HG03565 (cell line): ENCODE data around the gene RCVRN.
"Not testable (repeated sequence)": the region's sequence is repeated elsewhere in the genome, so short reads cannot be mapped to it uniquely, and the experiment has no call there.

Experiments
- ATAC-seq: cut with Tn5 transposase; IDR thresholded peaks from one replicate; pipeline ENCODE4 v1.9.1; 2021; ENCODE audit warnings: mild to moderate bottlenecking, moderate library complexity; ENCODE audit not compliant: unreplicated experiment

RCVRN gene

DNA sequence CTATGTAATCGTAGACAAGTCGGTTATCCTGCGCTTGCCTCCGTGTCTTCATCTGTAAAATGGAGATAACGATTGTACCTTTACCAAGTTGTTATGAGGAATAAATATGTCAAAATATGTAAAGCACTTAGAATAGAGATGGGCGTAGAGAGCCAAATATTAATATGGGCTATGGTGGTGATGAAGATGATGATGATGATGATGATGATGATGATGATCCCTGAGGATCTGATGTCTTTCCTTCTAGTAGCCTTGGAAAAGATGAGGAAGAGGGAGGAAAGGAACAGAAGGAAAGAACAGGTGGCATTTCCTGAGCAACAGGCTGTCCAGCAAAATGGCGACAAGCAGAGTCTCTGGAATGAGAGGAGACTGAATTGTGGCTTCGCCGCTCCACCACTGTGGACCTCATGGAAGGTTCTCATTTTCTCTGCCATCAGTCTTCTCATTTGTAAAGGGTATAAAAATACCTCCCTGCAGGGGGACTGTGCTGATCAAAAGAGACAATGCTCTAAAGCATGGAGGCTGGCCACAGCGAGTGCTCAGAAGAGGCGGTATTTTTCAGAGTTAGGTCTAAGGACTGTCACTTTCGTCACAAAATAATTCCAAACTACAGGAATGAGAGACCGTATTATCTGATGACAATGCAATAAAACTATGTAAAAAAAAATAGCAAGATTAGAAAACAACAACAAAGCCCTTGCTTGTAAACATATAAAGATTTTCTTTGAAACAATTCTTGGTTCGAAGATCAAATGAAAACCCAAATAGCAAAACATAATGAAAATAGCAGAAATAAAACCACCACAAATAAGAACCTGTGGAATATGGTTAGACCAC lies 17.2 kb upstream of the RCVRN start:
- no peak for ATAC-seq

DNA sequence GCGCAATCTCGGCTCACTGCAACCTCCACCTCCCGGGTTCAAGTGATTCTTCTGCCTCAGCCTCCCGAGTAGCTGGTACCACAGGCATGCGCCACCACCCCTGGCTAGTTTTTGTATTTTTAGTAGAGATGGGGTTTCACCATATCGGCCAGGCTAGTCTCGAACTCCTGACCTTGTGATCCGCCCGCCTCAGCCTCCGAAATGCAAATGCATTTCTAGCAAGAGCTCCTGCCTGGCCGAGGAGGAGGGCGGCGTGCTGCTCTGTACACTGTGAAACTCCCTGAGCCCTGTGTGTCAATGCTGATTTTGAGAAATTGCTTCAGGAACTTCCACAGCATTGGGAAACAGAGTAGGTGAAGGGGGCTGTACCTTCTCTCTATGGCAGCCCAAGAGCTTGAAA lies 16.1 kb upstream of the RCVRN start:
- ATAC-seq = not testable (repeated sequence)

DNA sequence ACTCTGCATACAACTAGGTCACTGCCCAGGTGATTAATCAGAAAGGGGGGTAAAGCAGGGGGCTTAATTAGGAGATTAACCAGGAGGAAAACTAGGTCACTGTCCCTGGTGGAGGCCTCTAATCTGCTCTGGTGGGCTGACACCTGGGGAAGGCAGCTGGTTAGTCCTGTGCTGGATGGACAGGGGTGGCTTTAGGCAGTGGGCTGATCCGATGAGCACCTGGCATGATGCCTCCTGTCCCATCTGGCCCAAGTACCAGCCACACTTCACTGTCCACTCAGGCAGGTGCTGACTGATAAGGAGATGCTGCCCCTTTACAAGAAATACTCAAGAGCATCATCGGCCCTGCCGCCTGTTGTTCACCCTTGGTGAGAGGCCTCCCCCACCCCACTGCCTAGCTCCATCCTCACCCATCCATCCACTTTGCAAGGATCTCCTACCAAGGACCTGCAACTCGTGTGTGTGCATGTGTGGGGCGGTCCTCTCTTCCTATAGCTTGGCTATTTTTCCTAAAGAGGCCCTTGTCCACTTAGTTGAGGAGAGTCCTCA lies 13.8 kb upstream of the RCVRN start:
- no peak for ATAC-seq

DNA sequence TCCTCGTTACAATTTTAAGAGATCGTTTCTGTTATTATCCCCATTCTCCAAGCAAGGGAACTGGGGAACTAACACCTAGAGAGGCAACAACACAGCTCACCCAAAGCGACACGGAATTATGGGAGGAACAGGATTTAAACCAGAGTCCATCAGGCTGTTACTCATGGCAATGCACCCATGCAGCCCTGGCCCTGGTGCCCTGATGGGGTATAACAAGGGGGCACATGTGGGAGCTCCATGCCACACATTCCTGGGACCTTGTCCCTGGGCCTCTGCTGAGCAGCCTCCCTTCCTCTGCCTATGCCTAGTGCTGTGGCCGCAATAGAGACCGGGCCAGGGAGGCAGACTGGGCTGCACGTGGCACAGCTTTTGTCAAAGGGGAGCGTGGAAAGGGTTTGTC lies 13.3 kb upstream of the RCVRN start:
- ATAC-seq = no peak

DNA sequence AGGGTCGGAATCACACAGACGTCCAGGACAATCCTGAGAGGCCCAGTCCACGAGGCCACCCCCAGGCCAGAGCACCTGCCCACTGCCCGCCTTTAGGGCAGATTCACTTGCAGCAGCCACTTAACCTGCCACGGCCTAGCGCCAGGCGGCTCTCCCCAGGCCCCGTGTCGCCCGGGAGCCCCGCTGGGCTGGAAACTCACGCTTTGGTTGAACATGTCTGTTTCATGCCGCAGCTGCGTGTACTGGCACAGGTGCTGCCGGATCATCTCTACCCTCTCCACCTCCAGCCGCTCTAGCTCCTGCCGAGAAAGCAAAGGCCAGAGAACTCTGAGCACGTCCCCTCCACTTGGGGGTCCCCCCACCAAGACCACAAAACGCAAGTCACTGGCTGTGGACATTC lies 12.7 kb upstream of the RCVRN start:
- ATAC-seq = no peak

DNA sequence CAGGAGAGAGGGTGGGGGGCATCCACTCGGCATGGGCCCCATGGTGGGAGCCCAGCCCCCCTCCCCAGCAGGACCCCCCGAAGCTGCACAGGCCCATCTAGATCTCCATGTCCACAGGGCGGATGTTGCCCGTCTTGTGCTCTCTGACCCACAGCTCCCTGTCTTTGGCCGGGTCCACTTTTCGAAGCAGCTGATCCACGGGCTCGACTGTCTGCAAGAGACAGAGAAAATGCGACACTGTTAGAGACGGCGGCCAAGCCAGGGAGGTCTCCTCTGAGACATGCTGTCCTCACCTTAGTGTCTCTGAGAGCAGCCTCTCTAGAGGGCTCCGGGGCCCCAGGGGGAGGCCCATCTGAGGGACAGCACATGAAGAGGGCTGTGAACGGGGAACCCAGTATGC lies 12.1 kb upstream of the RCVRN start:
- ATAC-seq = no peak

DNA sequence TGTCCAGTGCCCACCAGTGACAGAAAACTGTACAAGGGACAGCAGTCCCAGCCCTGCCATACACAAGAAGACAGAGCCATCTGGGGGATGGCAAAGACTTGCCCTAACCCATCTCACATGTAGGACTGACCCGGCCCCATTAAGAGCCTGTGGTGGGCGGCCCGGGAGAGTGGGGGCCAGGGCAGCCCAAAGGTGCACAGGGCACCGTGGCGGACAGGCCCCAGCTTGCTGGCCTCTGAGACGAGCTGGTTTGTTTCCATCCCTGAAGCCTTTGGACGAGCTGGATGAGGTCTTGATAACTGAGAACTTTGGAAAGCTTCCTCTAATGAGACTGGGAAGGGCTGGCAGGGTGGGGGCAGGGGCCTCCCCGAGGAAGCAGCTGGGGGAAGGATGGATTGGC lies 11.0 kb upstream of the RCVRN start:
- no peak for ATAC-seq

DNA sequence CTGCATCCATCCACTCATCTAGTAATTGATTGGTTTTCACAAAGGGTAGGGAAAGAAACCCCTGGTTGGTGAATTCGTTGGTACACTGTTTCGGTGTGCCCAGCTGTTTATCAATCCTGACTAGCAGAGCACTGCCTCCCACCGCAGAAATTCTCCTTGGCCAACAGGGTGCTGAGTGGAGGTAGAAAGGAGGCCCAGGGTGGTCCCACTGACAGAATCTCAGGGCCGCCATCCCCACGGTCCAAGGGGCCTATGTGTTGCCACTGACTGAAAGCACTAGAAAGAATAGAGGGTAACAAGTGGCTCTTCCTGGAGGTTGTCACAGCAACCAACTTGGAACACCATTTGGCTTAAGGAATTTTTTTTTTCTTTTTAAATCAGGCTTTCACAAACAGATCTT lies 8.4 kb upstream of the RCVRN start:
- no peak for ATAC-seq

DNA sequence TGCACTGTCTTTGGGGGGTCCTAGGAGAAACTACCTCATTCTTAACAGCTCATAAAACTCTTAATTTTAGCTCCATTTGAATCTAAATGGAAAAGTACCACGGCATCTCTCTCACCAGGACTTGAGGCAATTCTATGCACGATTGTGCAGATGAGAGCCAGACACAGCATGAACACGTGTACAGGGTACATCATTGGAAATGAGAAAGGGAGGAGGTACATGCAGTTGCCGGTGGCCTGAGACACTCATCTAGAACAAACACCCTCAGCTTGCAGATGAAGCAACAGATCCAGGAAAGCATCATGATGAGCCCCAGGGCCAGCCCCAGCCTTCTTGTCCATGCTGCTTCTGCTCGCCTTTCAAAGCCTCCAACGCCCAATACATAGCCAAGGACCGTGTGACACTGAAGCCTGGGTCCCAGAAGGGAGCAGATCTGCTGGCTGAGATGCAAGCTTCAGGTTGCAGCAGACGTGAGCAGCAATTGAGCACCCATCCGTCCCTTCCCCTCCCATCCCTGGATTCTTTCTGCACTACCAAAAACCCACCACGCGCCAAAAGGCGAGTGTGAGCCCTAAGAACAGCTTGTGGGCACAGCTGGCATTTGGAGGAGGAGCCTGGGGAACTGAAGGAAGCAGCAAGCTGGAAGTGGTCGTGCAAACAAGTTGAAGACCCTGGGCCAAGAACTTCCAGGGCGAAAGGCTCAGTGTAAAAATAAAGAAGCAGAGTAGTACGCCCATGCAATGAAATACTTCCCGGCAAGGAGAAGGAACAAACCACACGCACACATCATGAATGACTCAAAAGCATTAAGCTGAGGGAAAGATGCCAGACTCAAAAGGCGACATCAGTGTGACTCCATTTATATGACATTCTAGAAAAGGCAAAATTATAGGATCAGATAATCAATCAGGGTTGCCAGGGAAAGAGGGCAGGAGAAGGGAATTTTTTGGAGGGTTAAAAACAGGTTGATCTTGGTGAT lies 7.3 kb upstream of the RCVRN start:
- ATAC-seq = no peak

DNA sequence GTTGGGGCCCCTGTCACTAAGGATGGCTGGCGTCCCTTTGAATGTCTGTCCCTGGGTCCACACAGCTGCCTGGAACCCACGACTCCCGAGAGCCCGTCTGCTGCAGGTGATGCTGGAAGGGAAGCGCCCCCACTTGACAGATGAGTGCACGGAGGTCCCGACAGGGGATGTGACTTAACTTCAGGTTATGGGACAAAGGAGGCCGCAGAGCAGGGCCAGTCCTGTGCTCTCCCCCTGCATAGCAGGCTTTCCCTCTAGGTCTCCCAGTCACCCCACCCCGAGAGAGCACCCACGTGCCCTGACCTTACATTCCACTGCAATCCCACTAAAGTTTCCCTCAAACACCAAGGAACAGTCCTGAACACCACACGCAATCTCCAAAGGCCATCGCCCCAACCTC lies 6.0 kb upstream of the RCVRN start:
- no peak for ATAC-seq

DNA sequence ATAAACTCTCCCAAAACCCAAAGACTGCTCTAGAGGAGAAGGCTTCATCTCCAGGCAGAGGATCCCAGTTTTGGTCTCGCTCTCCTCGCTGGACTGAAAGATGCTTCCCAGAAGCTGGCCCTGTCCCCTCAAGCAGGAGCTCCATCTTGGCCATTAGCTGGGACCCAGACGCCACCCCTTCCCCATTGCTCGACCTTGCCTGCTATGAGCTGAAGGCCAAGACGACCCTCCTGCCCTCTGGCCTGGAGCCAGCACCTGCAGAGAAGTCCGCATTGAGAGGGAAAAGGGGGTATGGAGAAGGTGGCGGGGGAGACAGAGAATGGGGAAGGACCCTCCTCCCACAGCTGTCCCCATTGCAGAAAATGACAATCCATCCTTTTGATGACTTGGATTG lies 3.6 kb upstream of the RCVRN start:
- ATAC-seq = no peak

DNA sequence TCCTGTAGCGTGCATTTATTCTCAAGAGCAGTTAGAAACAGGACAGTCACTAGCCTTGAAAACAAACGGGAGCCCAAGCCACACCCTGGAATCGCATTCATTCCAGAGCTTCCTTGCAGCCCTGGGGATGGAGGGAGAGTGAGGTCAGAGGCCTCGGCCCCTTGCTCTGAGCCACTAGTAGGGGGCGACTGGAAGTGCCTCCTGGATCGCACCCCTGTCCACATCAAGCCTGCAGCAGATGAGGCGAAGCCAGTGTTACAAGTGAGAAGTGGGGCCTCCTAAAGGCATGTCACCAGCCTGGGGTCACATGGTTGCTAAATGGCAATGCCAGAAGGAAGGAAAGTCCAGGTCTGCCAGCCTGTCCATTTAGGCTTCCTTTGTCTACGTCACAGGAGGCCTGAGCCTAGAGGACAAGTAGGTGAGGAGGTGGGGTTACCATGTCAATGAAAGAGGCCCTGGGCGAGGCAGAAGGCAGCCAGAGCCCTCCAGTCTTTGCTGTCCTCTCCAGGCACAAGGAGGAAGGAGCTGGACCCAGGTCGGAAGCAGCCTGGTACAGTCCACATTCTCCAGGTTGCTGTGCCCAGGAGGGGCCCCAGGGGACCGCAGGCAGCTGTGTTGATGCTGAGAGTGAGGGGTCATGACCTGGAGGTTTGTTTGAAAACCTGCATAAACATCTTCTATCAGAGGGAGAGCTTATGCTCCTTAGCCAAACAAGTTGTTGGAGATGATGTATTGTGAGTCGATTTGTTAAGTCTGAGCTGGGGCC lies 3.0 kb upstream of the RCVRN start:
- ATAC-seq = no peak

DNA sequence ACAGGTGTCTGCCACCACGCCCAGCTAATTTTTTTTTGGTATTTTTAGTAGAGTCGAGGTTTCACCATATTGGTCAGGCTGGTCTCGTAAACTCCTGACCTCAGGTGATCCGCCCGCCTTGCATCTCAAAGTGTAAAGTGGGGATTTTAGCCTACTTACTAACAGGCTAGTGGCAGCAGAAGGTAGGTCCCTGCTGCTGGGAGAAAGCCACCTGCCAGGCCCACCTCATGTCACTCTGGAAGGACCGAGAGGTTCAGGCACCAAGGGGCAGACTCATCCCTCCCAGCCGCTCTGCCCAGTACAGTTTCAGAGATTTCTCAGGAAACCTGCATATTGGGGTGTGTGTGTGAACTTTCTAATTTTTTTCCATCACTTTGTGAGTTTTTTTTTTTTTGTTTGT lies 2.1 kb upstream of the RCVRN start:
- no peak for ATAC-seq

DNA sequence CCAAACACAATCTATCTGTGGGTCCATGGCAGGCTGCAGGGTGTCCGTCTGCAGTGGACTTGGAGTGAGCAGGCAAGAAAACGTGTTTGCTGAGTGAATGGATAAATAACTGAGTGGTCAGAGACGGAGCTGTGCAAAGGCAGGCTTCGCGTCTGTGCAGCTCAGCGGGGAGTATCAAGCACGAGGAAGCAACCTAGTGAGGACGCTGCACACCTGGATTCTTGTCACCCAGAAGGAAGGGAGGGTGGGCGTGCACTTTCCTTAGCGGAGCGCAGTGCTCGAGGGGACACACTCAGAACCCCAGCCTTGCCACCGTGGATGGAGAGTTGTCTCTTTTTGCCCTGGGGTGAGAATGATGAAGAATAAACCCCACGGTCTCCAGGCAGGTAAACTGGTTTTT lies 1.5 kb upstream of the RCVRN start:
- ATAC-seq = no peak

DNA sequence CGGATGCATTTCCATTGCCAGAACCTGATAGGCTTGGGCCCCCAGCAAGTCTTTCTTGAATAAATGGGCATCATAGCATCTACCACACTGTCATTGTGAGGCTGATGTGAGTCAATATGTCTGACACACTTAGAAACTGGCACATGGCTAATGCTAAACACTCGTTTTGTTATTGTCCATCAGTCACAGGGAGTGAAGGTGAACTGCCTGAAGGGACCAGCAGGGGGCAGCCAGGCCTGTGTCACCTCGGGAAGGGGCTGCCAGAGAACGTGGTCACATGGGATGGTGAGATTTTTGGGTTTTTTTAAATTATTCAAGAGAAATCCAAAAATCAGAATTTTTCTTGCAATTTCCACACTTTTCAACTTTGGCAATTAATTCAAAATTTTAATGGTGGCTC lies 831 bp upstream of the RCVRN start:
- ATAC-seq = no peak

DNA sequence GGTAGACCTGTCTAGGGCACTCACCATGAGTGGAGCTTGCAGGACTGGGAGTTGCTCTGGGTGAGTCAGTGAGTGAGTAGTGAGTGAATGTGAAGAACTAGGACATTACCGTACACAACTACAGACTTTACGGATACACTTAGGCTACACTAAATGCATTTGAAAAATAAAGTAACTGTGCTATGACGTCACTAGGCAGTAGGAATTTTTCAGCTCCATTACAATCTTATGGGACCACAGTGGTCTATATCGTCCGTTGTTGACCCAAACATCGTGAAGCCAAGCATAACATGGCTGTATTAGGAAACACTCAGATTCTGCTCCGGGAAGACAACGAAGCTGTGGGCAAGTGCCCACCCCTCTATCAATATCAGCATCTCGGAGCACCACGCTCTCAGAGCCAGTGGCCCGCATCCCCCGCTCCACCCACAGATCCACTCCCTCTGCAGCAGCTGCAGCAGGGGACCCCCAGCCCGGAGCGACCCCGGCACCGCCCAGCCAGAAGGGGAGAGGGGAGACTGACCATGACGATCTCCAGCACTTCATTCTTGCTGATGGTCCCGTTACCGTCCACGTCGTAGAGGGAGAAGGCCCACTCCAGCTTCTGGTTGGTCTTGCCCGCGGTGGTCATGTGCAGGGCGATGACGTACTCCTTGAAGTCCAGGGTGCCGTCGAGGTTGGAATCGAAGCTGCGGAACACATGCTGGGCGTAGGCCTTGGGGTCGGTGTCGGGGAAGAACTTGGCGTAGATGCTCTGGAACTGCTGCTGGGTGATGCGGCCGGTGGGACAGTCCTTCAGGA lies 594 bp downstream of the RCVRN start:
- no peak for ATAC-seq

DNA sequence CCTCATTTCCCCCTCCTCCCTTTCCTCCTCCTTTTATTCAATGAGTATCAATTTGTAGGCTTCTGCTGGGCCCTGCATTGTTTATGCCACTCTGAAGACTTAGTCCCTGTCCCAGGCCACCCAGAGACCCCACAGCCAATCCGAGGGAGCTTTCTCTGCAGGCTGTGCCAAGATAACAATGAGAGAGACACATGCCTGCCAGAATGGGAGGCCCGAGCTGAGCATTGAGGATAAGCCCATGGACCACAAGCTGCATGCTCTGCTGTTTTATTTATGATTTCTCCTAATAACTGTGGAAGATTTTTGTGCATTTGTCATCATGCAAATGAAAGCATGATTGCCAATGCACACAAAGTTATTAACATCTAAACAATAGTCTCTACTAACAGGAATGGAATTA lies 3.0 kb downstream of the RCVRN start:
- ATAC-seq = no peak

DNA sequence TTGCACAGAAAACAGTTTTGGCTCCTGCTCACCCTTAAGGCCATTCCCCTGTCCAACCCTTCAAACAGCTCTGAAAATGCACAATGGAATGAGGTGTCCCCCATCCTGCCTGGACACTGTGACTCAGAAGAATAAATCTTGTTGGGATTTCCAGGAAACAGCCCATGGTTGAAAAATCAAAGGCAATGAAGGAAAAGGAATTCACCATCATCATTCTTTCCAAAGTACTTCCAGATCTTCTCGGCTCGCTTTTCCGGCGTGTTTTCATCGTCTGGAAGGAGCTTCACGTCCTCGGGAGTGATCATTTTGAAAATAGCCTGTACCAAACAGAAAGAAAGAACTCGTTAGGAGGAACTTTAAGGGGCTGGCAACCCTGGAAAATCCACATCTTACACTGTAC lies 4.3 kb downstream of the RCVRN start:
- ATAC-seq = no peak

DNA sequence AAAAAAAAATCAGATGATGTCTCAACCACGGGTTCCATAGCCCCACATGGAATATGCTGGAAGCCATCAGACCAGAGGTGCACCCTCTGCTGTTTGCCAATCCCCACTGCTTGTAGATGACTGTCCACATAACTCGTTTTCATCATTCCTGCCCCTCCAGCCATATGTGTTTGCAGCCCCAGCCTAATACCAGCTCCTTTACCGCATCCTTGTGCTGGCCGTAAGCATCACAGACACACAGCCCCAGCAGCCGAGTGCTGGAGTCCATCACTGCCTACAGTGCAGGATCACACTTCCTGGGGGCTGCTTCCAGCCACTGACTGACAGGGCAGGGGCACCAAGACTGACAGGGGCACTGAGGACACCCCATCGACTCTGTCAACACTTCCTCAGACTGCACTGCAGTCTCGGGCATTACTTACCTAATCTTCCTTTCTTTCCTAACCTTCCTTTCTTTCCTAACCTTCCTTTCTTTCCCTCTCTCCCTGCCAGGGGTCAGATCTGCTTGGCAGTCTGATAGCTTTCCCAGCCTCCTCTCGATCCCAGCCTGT lies 5.0 kb downstream of the RCVRN start:
- ATAC-seq = no peak
